ENCODE results near the gene TMEM223.
"Not testable (repeated sequence)": the region's sequence is repeated elsewhere in the genome, so short reads cannot be mapped to it uniquely, and the experiment has no call there.

Gene TMEM223

DNA sequence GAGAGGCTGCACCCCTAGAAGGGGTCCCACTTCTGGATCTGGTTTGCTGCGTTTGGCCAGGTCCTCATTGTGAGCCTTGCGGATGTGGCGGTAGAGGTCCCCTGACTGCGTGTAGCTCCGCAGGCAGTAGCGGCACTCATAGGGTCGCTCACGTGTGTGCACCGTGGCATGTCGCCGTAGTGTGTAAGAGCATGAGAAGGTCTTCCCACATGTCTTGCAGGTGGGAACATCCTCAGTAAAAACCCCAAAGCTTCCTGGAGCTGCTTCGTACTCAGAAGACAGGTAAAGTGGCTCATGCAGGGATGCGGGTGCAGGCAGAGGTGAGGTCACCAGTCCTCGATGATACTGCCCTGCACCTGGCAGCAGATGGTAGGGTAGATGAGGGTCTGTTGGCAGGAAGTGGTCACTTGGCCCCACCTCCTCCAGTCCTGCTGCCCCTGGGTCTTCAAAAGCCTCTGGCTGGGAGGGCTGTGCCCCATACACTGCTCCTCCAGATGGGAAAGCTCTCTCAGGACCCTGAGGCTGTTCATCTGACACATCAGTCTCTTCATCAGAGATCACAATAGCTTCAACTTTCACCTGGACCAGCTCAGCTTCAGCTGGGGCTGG, 39.5 kb downstream of the TMEM223 start:
- DNase-seq: no peak

DNA sequence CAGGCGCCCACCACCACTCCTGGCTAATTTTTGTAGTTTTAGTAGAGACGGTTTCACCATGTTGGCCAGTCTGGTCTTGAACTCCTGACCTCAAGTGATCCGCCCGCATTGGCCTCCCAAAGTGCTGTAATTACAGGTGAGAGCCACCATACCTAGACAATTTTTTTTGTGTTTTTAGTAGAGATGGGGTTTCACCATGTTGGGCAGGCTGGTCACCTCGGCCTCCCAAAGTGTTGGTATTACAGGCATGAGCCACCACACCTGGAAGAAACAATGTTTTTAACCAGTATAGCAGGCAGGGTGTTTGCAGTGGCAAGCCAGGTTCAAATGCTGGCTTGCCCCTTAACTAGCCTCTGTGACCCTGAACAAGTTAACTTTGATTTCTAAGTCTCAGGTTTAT, 41.9 kb downstream of the TMEM223 start:
- DNase-seq: not testable (repeated sequence)

GRCh38 chr11:62747475-62748160, 44.2 kb downstream of the TMEM223 start:
- DNase-seq: no peak

Data from NCI-H510A (cell line).